SK-N-SH treated with all-trans-retinoic acid at 6 μM for 48 hours (cell line): Measurements from ENCODE around the gene LUZP4.

Source experiments
- ATAC-seq: fragments of 200-7000 bp; cut with Tn5 transposase; 3 replicates; pipeline ENCODE4 v1.9.1; 2020; ENCODE audit warnings: mild to moderate bottlenecking, moderate library complexity
- ARNTL ChIP-seq: fragments of 450-650 bp; formaldehyde crosslinking; IDR thresholded peaks from 2 replicates; pipeline ENCODE4 v1.5.0; 2020; ENCODE audit warnings: low read depth, mild to moderate bottlenecking, moderate library complexity, borderline replicate concordance
- BACH2 ChIP-seq: fragments of 250-450 bp; sonication (Bioruptor Pico); IDR thresholded peaks from 2 replicates; pipeline ENCODE4 v1.9.0; 2021; ENCODE audit warnings: mild to moderate bottlenecking, borderline replicate concordance
- CSDC2 ChIP-seq: fragments of 250-450 bp; sonication (Bioruptor Pico); IDR thresholded peaks from 2 replicates; pipeline ENCODE4 v1.5.0; 2020; ENCODE audit warnings: mild to moderate bottlenecking, moderate library complexity
- ESRRG ChIP-seq: fragments of 250-450 bp; sonication (Bioruptor Pico); IDR thresholded peaks from 2 replicates; pipeline ENCODE4 v1.6.1; 2021; ENCODE audit warnings: mild to moderate bottlenecking
- GLIS3 ChIP-seq: fragments of 250-450 bp; sonication (Bioruptor Pico); IDR thresholded peaks from 2 replicates; pipeline ENCODE4 v1.5.0; 2020; ENCODE audit warnings: mild to moderate bottlenecking, moderate library complexity
- ISL1 ChIP-seq: fragments of 250-450 bp; sonication (Bioruptor Pico); IDR thresholded peaks from 2 replicates; pipeline ENCODE4 v2.1.2; 2022; ENCODE audit warnings: mild to moderate bottlenecking, moderate library complexity
- OSR1 ChIP-seq: fragments of 250-450 bp; sonication (Bioruptor Pico); IDR thresholded peaks from 2 replicates; pipeline ENCODE4 v1.8.0; 2022; ENCODE audit warnings: moderate library complexity, mild to moderate bottlenecking, inconsistent platforms
- PPARA ChIP-seq: fragments of 250-450 bp; sonication (Bioruptor Pico); IDR thresholded peaks from 2 replicates; pipeline ENCODE4 v1.5.0; 2020; ENCODE audit warnings: mild to moderate bottlenecking, borderline replicate concordance
- RARB ChIP-seq: fragments of 250-450 bp; sonication (Bioruptor Pico); IDR thresholded peaks from 2 replicates; pipeline ENCODE4 v1.8.0; 2021; ENCODE audit warnings: mild to moderate bottlenecking, moderate library complexity
- SNAI2 ChIP-seq: fragments of 250-450 bp; sonication (Bioruptor Pico); IDR thresholded peaks from 2 replicates; pipeline ENCODE4 v1.5.0; 2020; ENCODE audit warnings: mild to moderate bottlenecking, moderate library complexity
- TCF4 ChIP-seq: fragments of 250-450 bp; sonication (Bioruptor Pico); IDR thresholded peaks from 2 replicates; pipeline ENCODE4 v1.8.0; 2021; ENCODE audit warnings: mild to moderate bottlenecking, moderate library complexity, borderline replicate concordance
- TOX ChIP-seq: fragments of 250-450 bp; sonication (Bioruptor Pico); IDR thresholded peaks from 2 replicates; pipeline ENCODE4 v1.8.0; 2021; ENCODE audit warnings: mild to moderate bottlenecking, moderate library complexity, borderline replicate concordance
- ZC3H10 ChIP-seq: fragments of 250-450 bp; sonication (Bioruptor Pico); IDR thresholded peaks from 2 replicates; pipeline ENCODE4 v1.5.1; 2021; ENCODE audit warnings: mild to moderate bottlenecking, moderate library complexity
- ZFP3 ChIP-seq: fragments of 250-450 bp; sonication (Bioruptor Pico); IDR thresholded peaks from 2 replicates; pipeline ENCODE4 v1.5.0; 2020; ENCODE audit warnings: mild to moderate bottlenecking, moderate library complexity
- ZFP30 ChIP-seq: fragments of 450-650 bp; formaldehyde crosslinking; IDR thresholded peaks from 2 replicates; pipeline ENCODE4 v1.5.0; 2022; ENCODE audit warnings: mild to moderate bottlenecking, moderate library complexity
- ZNF565 ChIP-seq: fragments of 450-650 bp; formaldehyde crosslinking; conservative IDR thresholded peaks from 2 replicates; pipeline ENCODE4 v1.5.0; 2020; ENCODE audit warnings: low read depth, mild to moderate bottlenecking, moderate library complexity
- ZNF70 ChIP-seq: fragments of 450-650 bp; formaldehyde crosslinking; IDR thresholded peaks from 2 replicates; pipeline ENCODE4 v1.5.0; 2020; ENCODE audit warnings: mild to moderate bottlenecking, moderate library complexity
- ZNF8 ChIP-seq: fragments of 450-650 bp; formaldehyde crosslinking; IDR thresholded peaks from 2 replicates; pipeline ENCODE4 v1.5.0; 2020; ENCODE audit warnings: mild to moderate bottlenecking, moderate library complexity
- TF ChIP-seq, protein P1 (sequence below): fragments of 250-450 bp; sonication (Bioruptor Pico); IDR thresholded peaks from 2 replicates; pipeline ENCODE4 v1.5.0; 2020; ENCODE audit warnings: mild to moderate bottlenecking, moderate library complexity
- TF ChIP-seq, protein P2 (sequence below): fragments of 250-450 bp; sonication (Bioruptor Pico); IDR thresholded peaks from 2 replicates; pipeline ENCODE4 v1.8.0; 2020; ENCODE audit warnings: mild to moderate bottlenecking, moderate library complexity, borderline replicate concordance
- TF ChIP-seq, protein P3 (sequence below): fragments of 250-450 bp; sonication (Bioruptor Pico); IDR thresholded peaks from 2 replicates; pipeline ENCODE4 v1.5.1; 2021; ENCODE audit warnings: mild to moderate bottlenecking, moderate library complexity
- TF ChIP-seq, protein P4 (sequence below): fragments of 250-450 bp; sonication (Bioruptor Pico); IDR thresholded peaks from 2 replicates; pipeline ENCODE4 v1.5.1; 2020; ENCODE audit warnings: low read depth, mild to moderate bottlenecking, moderate library complexity
- TF ChIP-seq, protein P5 (sequence below): fragments of 250-450 bp; sonication (Bioruptor Pico); IDR thresholded peaks from 2 replicates; pipeline ENCODE4 v1.8.0; 2021; ENCODE audit warnings: low read depth, mild to moderate bottlenecking, moderate library complexity, borderline replicate concordance

LUZP4 gene

DNA sequence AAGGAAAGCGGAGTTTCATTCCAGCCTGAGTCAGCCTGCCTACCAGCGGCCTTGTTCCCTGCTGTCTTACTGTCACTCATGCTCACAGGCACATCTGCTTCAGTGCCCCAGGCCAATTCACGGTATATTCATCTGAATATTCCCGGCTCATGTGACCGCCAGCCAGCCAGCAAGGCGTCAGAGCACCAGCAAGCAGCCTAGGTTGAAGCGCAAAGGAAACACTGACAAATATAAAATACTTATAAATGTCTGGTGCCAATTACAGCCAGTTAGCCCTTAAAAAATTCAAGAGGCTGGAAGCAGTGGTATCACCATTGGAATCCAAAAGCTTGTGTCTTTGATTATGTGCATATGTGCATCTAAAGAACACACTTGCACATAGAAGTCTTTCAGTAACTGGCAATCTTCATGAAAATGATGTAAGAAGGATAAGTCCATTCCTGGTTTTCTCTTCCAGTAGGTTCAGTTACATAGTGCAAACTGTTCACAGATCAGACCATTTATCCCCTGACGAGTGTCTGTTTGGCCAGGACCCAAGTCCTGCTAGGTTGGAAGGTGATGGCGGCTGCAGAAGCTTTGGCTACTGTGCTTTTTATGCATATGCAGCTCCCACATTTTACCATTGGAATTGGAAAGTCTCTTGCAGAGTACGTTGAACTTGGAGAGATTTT, 61.3 kb downstream of the LUZP4 start:
- peak; percentile 31; the same call in 2 of the 3 replicates for ATAC-seq
- TF ChIP-seq TOX (CRISPR knock-in tag): no peak
- TF ChIP-seq, protein P1, sequence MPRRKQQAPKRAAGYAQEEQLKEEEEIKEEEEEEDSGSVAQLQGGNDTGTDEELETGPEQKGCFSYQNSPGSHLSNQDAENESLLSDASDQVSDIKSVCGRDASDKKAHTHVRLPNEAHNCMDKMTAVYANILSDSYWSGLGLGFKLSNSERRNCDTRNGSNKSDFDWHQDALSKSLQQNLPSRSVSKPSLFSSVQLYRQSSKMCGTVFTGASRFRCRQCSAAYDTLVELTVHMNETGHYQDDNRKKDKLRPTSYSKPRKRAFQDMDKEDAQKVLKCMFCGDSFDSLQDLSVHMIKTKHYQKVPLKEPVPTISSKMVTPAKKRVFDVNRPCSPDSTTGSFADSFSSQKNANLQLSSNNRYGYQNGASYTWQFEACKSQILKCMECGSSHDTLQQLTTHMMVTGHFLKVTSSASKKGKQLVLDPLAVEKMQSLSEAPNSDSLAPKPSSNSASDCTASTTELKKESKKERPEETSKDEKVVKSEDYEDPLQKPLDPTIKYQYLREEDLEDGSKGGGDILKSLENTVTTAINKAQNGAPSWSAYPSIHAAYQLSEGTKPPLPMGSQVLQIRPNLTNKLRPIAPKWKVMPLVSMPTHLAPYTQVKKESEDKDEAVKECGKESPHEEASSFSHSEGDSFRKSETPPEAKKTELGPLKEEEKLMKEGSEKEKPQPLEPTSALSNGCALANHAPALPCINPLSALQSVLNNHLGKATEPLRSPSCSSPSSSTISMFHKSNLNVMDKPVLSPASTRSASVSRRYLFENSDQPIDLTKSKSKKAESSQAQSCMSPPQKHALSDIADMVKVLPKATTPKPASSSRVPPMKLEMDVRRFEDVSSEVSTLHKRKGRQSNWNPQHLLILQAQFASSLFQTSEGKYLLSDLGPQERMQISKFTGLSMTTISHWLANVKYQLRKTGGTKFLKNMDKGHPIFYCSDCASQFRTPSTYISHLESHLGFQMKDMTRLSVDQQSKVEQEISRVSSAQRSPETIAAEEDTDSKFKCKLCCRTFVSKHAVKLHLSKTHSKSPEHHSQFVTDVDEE: no peak
- TF ChIP-seq, protein P2, sequence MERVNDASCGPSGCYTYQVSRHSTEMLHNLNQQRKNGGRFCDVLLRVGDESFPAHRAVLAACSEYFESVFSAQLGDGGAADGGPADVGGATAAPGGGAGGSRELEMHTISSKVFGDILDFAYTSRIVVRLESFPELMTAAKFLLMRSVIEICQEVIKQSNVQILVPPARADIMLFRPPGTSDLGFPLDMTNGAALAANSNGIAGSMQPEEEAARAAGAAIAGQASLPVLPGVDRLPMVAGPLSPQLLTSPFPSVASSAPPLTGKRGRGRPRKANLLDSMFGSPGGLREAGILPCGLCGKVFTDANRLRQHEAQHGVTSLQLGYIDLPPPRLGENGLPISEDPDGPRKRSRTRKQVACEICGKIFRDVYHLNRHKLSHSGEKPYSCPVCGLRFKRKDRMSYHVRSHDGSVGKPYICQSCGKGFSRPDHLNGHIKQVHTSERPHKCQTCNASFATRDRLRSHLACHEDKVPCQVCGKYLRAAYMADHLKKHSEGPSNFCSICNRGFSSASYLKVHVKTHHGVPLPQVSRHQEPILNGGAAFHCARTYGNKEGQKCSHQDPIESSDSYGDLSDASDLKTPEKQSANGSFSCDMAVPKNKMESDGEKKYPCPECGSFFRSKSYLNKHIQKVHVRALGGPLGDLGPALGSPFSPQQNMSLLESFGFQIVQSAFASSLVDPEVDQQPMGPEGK (CRISPR knock-in tag): no peak
- no peak for TF ChIP-seq ESRRG (CRISPR knock-in tag)
- TF ChIP-seq ZFP3: no peak
- no peak for TF ChIP-seq CSDC2 (CRISPR knock-in tag)
- no peak for TF ChIP-seq OSR1 (CRISPR knock-in tag)
- TF ChIP-seq PPARA: no peak
- no peak for TF ChIP-seq ZFP30 (CRISPR knock-in tag)
- TF ChIP-seq, protein P3, sequence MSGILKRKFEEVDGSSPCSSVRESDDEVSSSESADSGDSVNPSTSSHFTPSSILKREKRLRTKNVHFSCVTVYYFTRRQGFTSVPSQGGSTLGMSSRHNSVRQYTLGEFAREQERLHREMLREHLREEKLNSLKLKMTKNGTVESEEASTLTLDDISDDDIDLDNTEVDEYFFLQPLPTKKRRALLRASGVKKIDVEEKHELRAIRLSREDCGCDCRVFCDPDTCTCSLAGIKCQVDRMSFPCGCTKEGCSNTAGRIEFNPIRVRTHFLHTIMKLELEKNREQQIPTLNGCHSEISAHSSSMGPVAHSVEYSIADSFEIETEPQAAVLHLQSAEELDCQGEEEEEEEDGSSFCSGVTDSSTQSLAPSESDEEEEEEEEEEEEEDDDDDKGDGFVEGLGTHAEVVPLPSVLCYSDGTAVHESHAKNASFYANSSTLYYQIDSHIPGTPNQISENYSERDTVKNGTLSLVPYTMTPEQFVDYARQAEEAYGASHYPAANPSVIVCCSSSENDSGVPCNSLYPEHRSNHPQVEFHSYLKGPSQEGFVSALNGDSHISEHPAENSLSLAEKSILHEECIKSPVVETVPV (CRISPR knock-in tag): no peak
- TF ChIP-seq TCF4 (CRISPR knock-in tag): no peak

DNA sequence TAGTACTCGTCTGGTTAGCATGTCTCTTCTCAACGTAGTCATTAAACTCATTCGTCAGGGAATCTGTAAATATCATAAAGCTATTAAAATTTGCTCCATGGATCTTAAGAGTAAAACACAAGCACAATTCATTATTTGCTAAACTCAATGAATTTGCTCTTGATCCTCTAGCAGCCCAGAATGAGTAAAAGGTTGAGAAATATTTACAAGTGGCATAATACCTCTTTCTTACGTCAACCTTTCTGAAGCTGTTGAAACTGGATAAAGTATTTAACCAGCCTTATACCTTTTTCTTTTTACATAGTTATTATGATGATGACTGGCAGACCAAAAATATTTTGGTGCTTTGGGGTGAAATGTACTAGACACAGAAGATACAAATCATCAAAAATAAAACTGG, 66.9 kb downstream of the LUZP4 start:
- ATAC-seq: no peak

More for the DNA sequence above, 66.9 kb downstream of the LUZP4 start:
- TF ChIP-seq TOX (CRISPR knock-in tag): no peak
- TF ChIP-seq, protein P2 (CRISPR knock-in tag): no peak
- TF ChIP-seq BACH2 (CRISPR knock-in tag): no peak
- no peak for TF ChIP-seq ARNTL (CRISPR knock-in tag)
- TF ChIP-seq GLIS3: no peak
- TF ChIP-seq, protein P3 (CRISPR knock-in tag): no peak
- TF ChIP-seq ZC3H10: no peak
- TF ChIP-seq, protein P1: no peak
- no peak for TF ChIP-seq ISL1 (CRISPR knock-in tag)
- TF ChIP-seq, protein P4, sequence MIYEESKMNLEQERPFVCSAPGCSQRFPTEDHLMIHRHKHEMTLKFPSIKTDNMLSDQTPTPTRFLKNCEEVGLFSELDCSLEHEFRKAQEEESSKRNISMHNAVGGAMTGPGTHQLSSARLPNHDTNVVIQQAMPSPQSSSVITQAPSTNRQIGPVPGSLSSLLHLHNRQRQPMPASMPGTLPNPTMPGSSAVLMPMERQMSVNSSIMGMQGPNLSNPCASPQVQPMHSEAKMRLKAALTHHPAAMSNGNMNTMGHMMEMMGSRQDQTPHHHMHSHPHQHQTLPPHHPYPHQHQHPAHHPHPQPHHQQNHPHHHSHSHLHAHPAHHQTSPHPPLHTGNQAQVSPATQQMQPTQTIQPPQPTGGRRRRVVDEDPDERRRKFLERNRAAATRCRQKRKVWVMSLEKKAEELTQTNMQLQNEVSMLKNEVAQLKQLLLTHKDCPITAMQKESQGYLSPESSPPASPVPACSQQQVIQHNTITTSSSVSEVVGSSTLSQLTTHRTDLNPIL (CRISPR knock-in tag): no peak
- no peak for TF ChIP-seq ZNF8
- no peak for TF ChIP-seq RARB
- TF ChIP-seq, protein P5, sequence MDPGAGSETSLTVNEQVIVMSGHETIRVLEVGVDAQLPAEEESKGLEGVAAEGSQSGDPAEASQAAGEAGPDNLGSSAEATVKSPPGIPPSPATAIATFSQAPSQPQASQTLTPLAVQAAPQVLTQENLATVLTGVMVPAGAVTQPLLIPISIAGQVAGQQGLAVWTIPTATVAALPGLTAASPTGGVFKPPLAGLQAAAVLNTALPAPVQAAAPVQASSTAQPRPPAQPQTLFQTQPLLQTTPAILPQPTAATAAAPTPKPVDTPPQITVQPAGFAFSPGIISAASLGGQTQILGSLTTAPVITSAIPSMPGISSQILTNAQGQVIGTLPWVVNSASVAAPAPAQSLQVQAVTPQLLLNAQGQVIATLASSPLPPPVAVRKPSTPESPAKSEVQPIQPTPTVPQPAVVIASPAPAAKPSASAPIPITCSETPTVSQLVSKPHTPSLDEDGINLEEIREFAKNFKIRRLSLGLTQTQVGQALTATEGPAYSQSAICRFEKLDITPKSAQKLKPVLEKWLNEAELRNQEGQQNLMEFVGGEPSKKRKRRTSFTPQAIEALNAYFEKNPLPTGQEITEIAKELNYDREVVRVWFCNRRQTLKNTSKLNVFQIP (CRISPR knock-in tag): no peak
- no peak for TF ChIP-seq PPARA
- no peak for TF ChIP-seq SNAI2
- no peak for TF ChIP-seq ZFP30 (CRISPR knock-in tag)
- TF ChIP-seq ZNF565 (CRISPR knock-in tag): no peak
- TF ChIP-seq ZNF70: no peak
- no peak for TF ChIP-seq OSR1 (CRISPR knock-in tag)
- TF ChIP-seq ESRRG (CRISPR knock-in tag): no peak
